Activated naive CD8-positive, alpha-beta T cell treated with anti-CD3 and anti-CD28 coated beads for 36 hours (primary cell): Measurements from ENCODE around the gene PPP1R13B. TPM values are rescaled to one million over a fixed set of nuclear protein-coding genes. Genes with fewer than 3 reads are reported as not detected.
A peak's percentile ranks its signal among the peaks of the same experiment; 100 is the strongest.

Experiments used
- DNase-seq: peaks from one replicate; pipeline ENCODE4 v3.0.0; 2021
- H3K27ac Mint-ChIP-seq: one replicate; pipeline ENCODE4 v1.8.0; 2022; ENCODE audit warnings: mild to moderate bottlenecking, moderate library complexity, mixed read lengths
- H3K27me3 Mint-ChIP-seq: one replicate; pipeline ENCODE4 v1.8.0; 2022; ENCODE audit warnings: mild to moderate bottlenecking, mixed read lengths
- H3K36me3 Mint-ChIP-seq: one replicate; pipeline ENCODE4 v1.8.0; 2021; ENCODE audit warnings: mild to moderate bottlenecking, mixed read lengths
- H3K4me1 Mint-ChIP-seq: one replicate; pipeline ENCODE4 v1.8.0; 2021; ENCODE audit warnings: mixed read lengths
- H3K4me3 Mint-ChIP-seq: one replicate; pipeline ENCODE4 v1.8.0; 2022; ENCODE audit warnings: mild to moderate bottlenecking, moderate library complexity, mixed read lengths
- H3K9me3 Mint-ChIP-seq: one replicate; pipeline ENCODE4 v1.8.0; 2022; ENCODE audit warnings: mixed read lengths
- total RNA-seq, 2 experiments: library from RNA; stranded (reverse); gene quantifications; one replicate each; pipeline ENCODE4 v1.2.3, GENCODE V29; 2021

Gene PPP1R13B
- total RNA-seq, 2 experiments from 2014 or later = 8.5 to 9.8 TPM

- Mint-ChIP-seq H3K4me1 (peaks cover 8% of the 10 kb centered on the region), H3K27ac (no peak overlapping the region), H3K9me3 (no peaks in the 10 kb centered on the region), H3K4me3 (no peak overlapping the region), H3K27me3 (no peaks in the 10 kb centered on the region), H3K36me3 (peaks cover 15% of the 10 kb centered on the region)
- DNase-seq = no peak
Observed at GRCh38 chr14:103707329-103708263, 139.8 kb downstream of the PPP1R13B start.

GRCh38 chr14:103706551-103707328, 140.6 kb downstream of the PPP1R13B start:
- peaks cover 8% of the 10 kb centered on the region for H3K4me1 Mint-ChIP-seq
- no peak for DNase-seq
- H3K27ac Mint-ChIP-seq = no peak overlapping the region
- peaks cover 15% of the 10 kb centered on the region for H3K36me3 Mint-ChIP-seq
- H3K27me3 Mint-ChIP-seq = no peaks in the 10 kb centered on the region
- no peaks in the 10 kb centered on the region for H3K9me3 Mint-ChIP-seq
- no peak overlapping the region for H3K4me3 Mint-ChIP-seq

GRCh38 chr14:103705504-103706284, 141.7 kb downstream of the PPP1R13B start:
- H3K36me3 Mint-ChIP-seq = peaks cover 15% of the 10 kb centered on the region
- H3K27me3 Mint-ChIP-seq = no peaks in the 10 kb centered on the region
- peaks cover 3% of the 10 kb centered on the region for H3K4me1 Mint-ChIP-seq
- no peaks in the 10 kb centered on the region for H3K9me3 Mint-ChIP-seq
- H3K27ac Mint-ChIP-seq = no peak overlapping the region
- no peak overlapping the region for H3K4me3 Mint-ChIP-seq
- no peak for DNase-seq

GRCh38 chr14:103705118-103705503, 142.3 kb downstream of the PPP1R13B start:
- no peak overlapping the region for H3K4me3 Mint-ChIP-seq
- H3K36me3 Mint-ChIP-seq = peaks cover 14% of the 10 kb centered on the region
- H3K27me3 Mint-ChIP-seq = no peaks in the 10 kb centered on the region
- H3K27ac Mint-ChIP-seq = no peak overlapping the region
- H3K9me3 Mint-ChIP-seq = no peaks in the 10 kb centered on the region
- H3K4me1 Mint-ChIP-seq = peaks cover 3% of the 10 kb centered on the region
- no peak for DNase-seq

GRCh38 chr14:103704708-103705107, 142.7 kb downstream of the PPP1R13B start:
- no peak for DNase-seq
- Mint-ChIP-seq H3K36me3 (peaks cover 14% of the 10 kb centered on the region), H3K4me1 (peaks cover 3% of the 10 kb centered on the region), H3K27me3 (no peaks in the 10 kb centered on the region), H3K4me3 (no peak overlapping the region), H3K9me3 (no peaks in the 10 kb centered on the region), H3K27ac (no peak overlapping the region)

- Mint-ChIP-seq H3K4me1 (peaks cover 3% of the 10 kb centered on the region), H3K4me3 (no peak overlapping the region), H3K36me3 (peaks cover 16% of the 10 kb centered on the region), H3K27ac (peak overlapping the region; percentile 66), H3K27me3 (no peaks in the 10 kb centered on the region), H3K9me3 (no peaks in the 10 kb centered on the region)
- DNase-seq = no peak
Observed at GRCh38 chr14:103703433-103704385, 143.7 kb downstream of the PPP1R13B start.

- H3K27ac Mint-ChIP-seq = peak overlapping the region; percentile 26
- DNase-seq = no peak
- H3K4me1 Mint-ChIP-seq = peaks cover 3% of the 10 kb centered on the region
- H3K27me3 Mint-ChIP-seq = no peaks in the 10 kb centered on the region
- H3K4me3 Mint-ChIP-seq = no peak overlapping the region
- peaks cover 14% of the 10 kb centered on the region for H3K36me3 Mint-ChIP-seq
- no peaks in the 10 kb centered on the region for H3K9me3 Mint-ChIP-seq
Observed at GRCh38 chr14:103702497-103703432, 144.6 kb downstream of the PPP1R13B start.

GRCh38 chr14:103702095-103702494, 145.3 kb downstream of the PPP1R13B start:
- Mint-ChIP-seq H3K4me1 (peaks cover 3% of the 10 kb centered on the region), H3K9me3 (no peaks in the 10 kb centered on the region), H3K27ac (peak overlapping the region; percentile 72), H3K36me3 (peaks cover 16% of the 10 kb centered on the region), H3K27me3 (no peaks in the 10 kb centered on the region), H3K4me3 (no peak overlapping the region)
- no peak for DNase-seq

- Mint-ChIP-seq H3K9me3 (no peaks in the 10 kb centered on the region), H3K27ac (no peak overlapping the region), H3K27me3 (no peaks in the 10 kb centered on the region), H3K4me1 (peaks cover 3% of the 10 kb centered on the region), H3K36me3 (peaks cover 16% of the 10 kb centered on the region), H3K4me3 (no peak overlapping the region)
- no peak for DNase-seq
Observed at GRCh38 chr14:103700753-103701490, 146.5 kb downstream of the PPP1R13B start.

- Mint-ChIP-seq H3K36me3 (peaks cover 17% of the 10 kb centered on the region), H3K27ac (peak overlapping the region; percentile 38), H3K4me1 (peaks cover 3% of the 10 kb centered on the region), H3K4me3 (peak overlapping the region; percentile 29), H3K9me3 (no peaks in the 10 kb centered on the region), H3K27me3 (no peaks in the 10 kb centered on the region)
- no peak for DNase-seq
Observed at GRCh38 chr14:103699901-103700752, 147.2 kb downstream of the PPP1R13B start.

GRCh38 chr14:103699261-103699661, 148.1 kb downstream of the PPP1R13B start:
- H3K27ac Mint-ChIP-seq = no peak overlapping the region

More at GRCh38 chr14:103699261-103699661, 148.1 kb downstream of the PPP1R13B start:
- no peak for DNase-seq
- no peak overlapping the region for H3K4me3 Mint-ChIP-seq
- H3K4me1 Mint-ChIP-seq = peaks cover 3% of the 10 kb centered on the region
- no peaks in the 10 kb centered on the region for H3K9me3 Mint-ChIP-seq
- H3K36me3 Mint-ChIP-seq = peaks cover 15% of the 10 kb centered on the region
- H3K27me3 Mint-ChIP-seq = no peaks in the 10 kb centered on the region
